Measurements from ENCODE around the gene TNFRSF21. TPM values are rescaled to one million over a fixed set of nuclear protein-coding genes. Genes with fewer than 3 reads are reported as not detected.

Gene TNFRSF21
- total RNA-seq, 1 experiment from 2014 or later, result 172 TPM

- Histone ChIP-seq H3K4me1 (replicated peaks; ENCODE audit: insufficient read depth) (peaks cover 58% of the 10 kb centered on the region), H4K20me1 (ENCODE audit: insufficient read depth) (peaks cover 19% of the 10 kb centered on the region), H3K27me3 (ENCODE audit: insufficient read depth, low read depth) (no peaks in the 10 kb centered on the region), H2AFZ (no peak overlapping the region), H3K4me2 (no peak overlapping the region), H3K79me2 (ENCODE audit: low read depth) (peaks cover 100% of the 10 kb centered on the region), H3K27ac (peak overlapping the region; percentile 59), H3K36me3 (ENCODE audit: low read depth) (peaks cover 83% of the 10 kb centered on the region), H3K9me2 (ENCODE audit: insufficient read depth) (no peaks in the 10 kb centered on the region), H3K4me3 (no peak overlapping the region), H3F3A (ENCODE audit: insufficient read depth, low read depth) (peaks cover 86% of the 10 kb centered on the region), H3K9me3 (ENCODE audit: insufficient read depth, low read depth) (no peaks in the 10 kb centered on the region)
- CTCF ChIA-PET, result no interaction called here
- BruUV-seq (replicated peaks), result no TSS peak
- POLR2A ChIA-PET (ENCODE audit: unreplicated experiment), result no interaction called here
- TF ChIP-seq CTCF (conservative IDR thresholded peaks at IDR 0.05), result no peak
- TF ChIP-seq EZH2 (IDR thresholded peaks at IDR 0.05; ENCODE audit: low read depth), result no peak
- no peak for DNase-seq
- intact Hi-C loops (cut with micrococcal nuclease; ENCODE audit: unreplicated experiment), result no loop called here
Observed at GRCh38 chr6:47252633-47253032, 57.1 kb downstream of the TNFRSF21 start.

- intact Hi-C loops (cut with micrococcal nuclease; ENCODE audit: unreplicated experiment), result no loop called here
- Histone ChIP-seq H3K4me1 (replicated peaks; ENCODE audit: insufficient read depth) (peaks cover 71% of the 10 kb centered on the region), H3K36me3 (ENCODE audit: low read depth) (peaks cover 82% of the 10 kb centered on the region), H4K20me1 (ENCODE audit: insufficient read depth) (peaks cover 20% of the 10 kb centered on the region), H3K9me3 (ENCODE audit: insufficient read depth, low read depth) (no peaks in the 10 kb centered on the region), H3K27me3 (ENCODE audit: insufficient read depth, low read depth) (no peaks in the 10 kb centered on the region), H3K9me2 (ENCODE audit: insufficient read depth) (no peaks in the 10 kb centered on the region), H3F3A (ENCODE audit: insufficient read depth, low read depth) (peaks cover 89% of the 10 kb centered on the region), H3K4me3 (no peak overlapping the region), H3K79me2 (ENCODE audit: low read depth) (peaks cover 100% of the 10 kb centered on the region), H2AFZ (no peak overlapping the region), H3K4me2 (0 out of 2 replicates have a peak overlapping the region, but pooled peaks have one; percentile 23), H3K27ac (peak overlapping the region; percentile 59)
- no peak for DNase-seq
- BruUV-seq (replicated peaks), result no TSS peak
- ChIA-PET POLR2A (ENCODE audit: unreplicated experiment) (no interaction called here), CTCF (no interaction called here)
- TF ChIP-seq EZH2 (IDR thresholded peaks at IDR 0.05; ENCODE audit: low read depth), result no peak
- TF ChIP-seq CTCF (conservative IDR thresholded peaks at IDR 0.05), result no peak
Observed at GRCh38 chr6:47251396-47251795, 58.3 kb downstream of the TNFRSF21 start.

DNA sequence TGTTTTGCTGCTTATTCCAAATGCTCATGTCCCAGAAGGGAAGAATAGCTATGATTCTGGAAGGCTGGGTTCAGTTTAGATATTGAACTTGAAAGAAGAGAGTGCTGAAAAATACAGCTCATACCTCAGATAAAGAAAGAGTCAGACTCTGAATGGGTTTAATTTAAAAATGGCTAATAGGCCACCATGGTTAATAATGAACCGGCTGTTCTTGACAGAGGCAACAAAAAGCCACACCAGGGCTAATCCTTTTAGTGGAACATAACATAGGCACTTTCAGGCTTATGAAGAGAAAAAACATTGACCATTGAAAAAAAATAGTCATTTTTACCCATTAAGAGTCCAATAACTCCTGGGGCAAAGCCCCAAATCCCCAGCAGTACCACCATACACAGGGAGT, 59.4 kb downstream of the TNFRSF21 start:
- intact Hi-C loops (cut with micrococcal nuclease; ENCODE audit: unreplicated experiment), result no loop called here
- POLR2A ChIA-PET (ENCODE audit: unreplicated experiment), result interaction anchor here (0.6 to 0.7 kb wide), 2 partner anchors 28 to 144 kb away, joined by 3 to 8 read pairs; no protein-coding TSS in a partner anchor

More for the DNA sequence above, 59.4 kb downstream of the TNFRSF21 start:
- Histone ChIP-seq H3K36me3 (ENCODE audit: low read depth) (peaks cover 85% of the 10 kb centered on the region), H2AFZ (no peak overlapping the region), H3K79me2 (ENCODE audit: low read depth) (peaks cover 100% of the 10 kb centered on the region), H3K27ac (peak overlapping the region; percentile 59), H3F3A (ENCODE audit: insufficient read depth, low read depth) (peaks cover 89% of the 10 kb centered on the region), H3K4me1 (replicated peaks; ENCODE audit: insufficient read depth) (peaks cover 80% of the 10 kb centered on the region), H4K20me1 (ENCODE audit: insufficient read depth) (peaks cover 24% of the 10 kb centered on the region), H3K4me2 (0 out of 2 replicates have a peak overlapping the region, but pooled peaks have one; percentile 7), H3K9me2 (ENCODE audit: insufficient read depth) (no peaks in the 10 kb centered on the region), H3K4me3 (no peak overlapping the region), H3K9me3 (ENCODE audit: insufficient read depth, low read depth) (no peaks in the 10 kb centered on the region), H3K27me3 (ENCODE audit: insufficient read depth, low read depth) (no peaks in the 10 kb centered on the region)
- BruUV-seq (replicated peaks), result no TSS peak
- DNase-seq, result no peak
- TF ChIP-seq EZH2 (IDR thresholded peaks at IDR 0.05; ENCODE audit: low read depth) (no peak), CTCF (conservative IDR thresholded peaks at IDR 0.05) (no peak)
- CTCF ChIA-PET, result interaction anchor here (0.5 to 0.6 kb wide), 2 partner anchors 53 to 202 kb away, joined by 4 read pairs; no protein-coding TSS in a partner anchor
